NAMALWA (cell line): ENCODE results near the gene DNAH17.
A peak's percentile ranks its signal among the peaks of the same experiment; 100 is the strongest.

Source experiments
- DNase-seq: peaks from one replicate; pipeline ENCODE4 v3.0.0-alpha.2; 2015; ENCODE audit warnings: low spot score

The DNAH17 gene

DNA sequence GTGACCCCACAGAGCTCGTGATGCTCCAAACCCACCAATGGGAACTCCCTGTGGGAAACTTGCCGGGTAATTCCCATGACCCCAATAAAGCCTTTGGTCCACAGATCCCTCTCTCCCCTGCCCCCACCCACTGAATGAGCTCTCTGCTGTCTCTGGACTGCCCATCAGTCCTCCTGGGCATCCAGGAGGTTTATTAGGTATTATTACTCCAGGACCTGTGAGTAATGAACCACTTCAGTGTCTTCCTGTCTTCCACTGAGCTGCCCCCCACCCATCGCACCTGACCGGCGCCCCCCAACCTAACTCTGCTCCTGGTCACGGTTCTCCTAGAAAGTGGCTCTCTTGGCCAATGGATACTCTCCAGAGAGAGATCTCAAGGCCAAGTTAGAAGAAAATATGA is 28.7 kb upstream of the DNAH17 start:
- DNase-seq, result no peak

DNA sequence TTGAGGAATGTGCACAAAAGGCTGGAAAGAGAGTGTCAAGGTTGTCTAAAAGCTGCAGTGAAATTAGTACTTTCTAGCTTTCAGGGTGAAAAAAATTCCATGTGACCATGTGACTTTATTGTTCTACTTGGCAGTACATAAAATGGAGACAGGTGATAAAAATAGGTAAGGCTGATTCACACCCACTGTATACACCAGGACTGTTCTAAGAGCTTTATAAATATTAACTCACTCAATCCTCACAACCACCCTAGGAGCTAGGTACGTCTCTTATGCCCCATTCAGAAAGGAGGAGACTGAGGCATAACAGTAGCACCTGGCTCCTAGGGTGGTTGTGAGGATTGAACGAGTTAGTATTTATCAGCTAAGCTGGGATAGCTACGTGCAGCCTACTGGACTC is 28.2 kb upstream of the DNAH17 start:
- no peak for DNase-seq

GRCh38 chr17:78602246-78602645 is 25.1 kb upstream of the DNAH17 start:
- no peak for DNase-seq

- DNase-seq, result no peak
Observed at GRCh38 chr17:78601577-78602190, 24.5 kb upstream of the DNAH17 start.

DNA sequence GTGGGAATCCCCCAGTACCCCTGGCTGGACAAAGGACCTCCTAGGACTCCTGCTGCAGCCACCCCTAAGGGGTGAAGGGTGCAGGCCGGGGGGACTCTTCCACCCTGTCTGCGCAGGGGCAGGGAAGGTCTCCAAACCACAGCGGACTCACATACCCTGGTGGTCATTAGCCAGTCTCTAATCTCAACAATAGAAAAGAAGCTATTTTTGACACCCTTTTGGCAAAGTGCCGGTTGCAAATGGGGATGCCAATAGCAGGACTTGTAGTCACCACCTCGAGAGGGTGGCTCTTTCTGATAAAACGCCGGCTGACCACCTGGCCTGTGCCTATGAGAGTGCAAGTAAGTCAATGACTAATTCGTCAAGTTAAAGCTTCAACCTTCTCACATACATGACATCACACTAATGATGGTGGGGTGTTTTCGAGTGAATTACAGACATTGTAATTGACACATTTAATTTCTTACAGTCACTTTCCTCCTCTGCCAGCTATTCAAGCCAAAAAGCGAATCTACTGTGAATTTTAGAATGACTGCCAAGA is 23.1 kb upstream of the DNAH17 start:
- DNase-seq, result no peak

DNA sequence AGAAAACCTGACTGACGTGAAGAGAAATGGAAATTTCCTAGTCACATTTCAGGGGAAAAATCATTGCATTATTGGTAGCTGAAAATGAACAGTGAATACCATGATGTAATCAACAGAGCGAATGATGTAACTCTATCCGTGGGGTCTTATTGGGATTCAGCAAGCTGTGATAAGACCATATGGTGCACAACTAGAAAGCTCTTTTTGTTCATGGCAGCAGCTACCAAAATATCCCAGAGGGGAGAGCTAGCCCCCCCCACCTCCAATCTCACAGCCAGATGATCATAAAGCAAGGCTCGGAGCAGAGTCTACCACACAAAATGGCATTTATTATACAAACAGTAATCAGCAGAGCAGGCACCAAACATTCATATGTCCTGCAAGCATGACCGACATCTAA is 22.2 kb upstream of the DNAH17 start:
- no peak for DNase-seq

DNA sequence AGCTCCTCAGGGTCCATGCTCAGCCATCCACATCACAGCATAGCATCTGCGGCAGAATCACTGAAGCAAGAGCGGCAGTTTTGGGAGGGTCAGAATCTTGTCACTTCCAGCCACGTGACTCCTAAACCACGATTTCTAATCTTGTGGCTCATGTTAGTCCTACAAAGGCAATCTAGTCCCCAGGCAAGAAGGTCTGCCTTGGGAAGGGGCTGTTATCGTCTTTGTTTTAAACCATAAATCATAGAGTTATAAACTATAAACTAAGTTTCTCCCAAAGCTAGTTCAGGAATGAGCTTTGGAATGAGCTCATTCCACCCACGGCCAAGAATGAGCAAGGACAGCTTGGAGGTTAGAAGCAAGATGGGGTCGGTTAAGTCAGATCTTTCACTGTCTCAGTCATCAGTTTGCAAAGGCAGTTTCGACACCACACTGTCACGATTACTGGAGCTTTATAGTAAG is 20.8 kb upstream of the DNAH17 start:
- no peak for DNase-seq

- no peak for DNase-seq
Observed at GRCh38 chr17:78596871-78597764, 19.9 kb upstream of the DNAH17 start.

DNA sequence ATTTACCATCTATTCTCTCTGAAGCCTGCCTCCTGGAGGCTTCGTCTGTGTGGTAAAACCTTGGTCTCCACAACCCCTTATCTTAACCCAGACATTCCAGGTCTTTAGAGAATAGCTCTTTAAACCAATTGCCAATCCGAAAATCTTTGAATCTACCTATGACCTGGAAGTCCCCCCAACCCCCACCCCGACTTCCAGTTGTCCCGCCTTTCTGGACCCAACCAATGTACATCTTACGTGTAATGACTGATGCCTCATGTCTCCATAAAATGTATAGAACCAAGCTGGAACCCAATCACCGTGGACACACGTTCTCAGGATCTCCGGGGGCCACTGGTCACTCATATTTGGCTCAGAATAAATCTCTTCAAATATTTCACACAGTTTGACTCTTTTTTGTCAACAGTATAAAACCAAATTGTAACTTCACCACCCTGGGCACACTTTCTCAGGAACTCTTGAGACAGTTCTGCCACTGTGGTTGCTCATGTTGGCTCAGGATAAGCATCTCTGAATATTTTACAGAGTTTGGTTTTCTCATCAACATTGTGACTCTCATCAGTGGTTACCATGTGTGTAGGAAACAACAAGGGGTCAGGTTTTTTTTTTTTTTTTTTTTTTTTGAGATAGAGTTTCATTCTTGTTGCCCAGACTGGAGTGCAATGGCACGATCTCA is 18.1 kb upstream of the DNAH17 start:
- DNase-seq, result no peak

- no peak for DNase-seq
Observed at GRCh38 chr17:78592991-78593329, 15.8 kb upstream of the DNAH17 start.

- no peak for DNase-seq
Observed at GRCh38 chr17:78591263-78591671, 14.1 kb upstream of the DNAH17 start.

- DNase-seq, result no peak
Observed at GRCh38 chr17:78589885-78590284, 12.7 kb upstream of the DNAH17 start.

GRCh38 chr17:78589031-78589675 is 12.0 kb upstream of the DNAH17 start:
- no peak for DNase-seq

DNA sequence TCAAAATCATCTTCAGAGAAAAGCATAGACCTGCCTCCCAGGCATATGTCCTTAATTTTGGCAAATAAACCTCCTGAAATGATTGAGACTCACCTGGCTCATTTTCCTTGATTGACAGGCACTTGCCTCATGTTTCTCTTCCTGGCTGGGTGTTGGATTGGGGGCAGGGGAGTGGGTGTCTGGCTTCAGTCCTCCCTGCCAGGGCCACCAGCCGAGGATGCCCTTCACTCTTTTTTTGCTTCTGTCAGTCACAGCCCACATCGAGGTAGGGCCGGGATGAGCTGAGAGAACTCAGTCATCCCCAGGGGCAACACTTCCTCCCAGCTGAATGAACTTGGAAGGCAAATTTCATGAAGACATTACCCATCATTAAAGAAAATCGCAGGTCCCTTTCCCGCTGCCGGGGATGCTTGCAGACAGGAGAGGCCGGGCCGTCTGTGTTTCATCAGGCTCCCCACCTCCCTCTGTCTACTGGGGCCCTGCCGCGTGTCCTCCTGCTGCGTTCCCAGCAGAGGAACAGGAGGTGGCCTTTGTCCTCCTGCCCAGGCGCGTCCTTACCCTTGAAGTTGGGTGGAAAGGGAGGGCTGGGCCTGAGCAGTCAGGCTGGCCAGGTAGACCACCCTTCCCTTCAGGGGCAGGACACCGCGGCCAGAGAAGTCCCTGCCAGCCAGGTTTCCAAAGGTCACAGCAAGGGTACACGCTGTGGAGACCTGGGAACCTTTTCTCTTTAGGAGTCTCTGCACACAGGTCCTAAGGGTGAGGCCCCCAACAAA is 11.2 kb upstream of the DNAH17 start:
- DNase-seq, result no peak

- DNase-seq, result no peak
Observed at GRCh38 chr17:78585006-78585630, 7.9 kb upstream of the DNAH17 start.

DNA sequence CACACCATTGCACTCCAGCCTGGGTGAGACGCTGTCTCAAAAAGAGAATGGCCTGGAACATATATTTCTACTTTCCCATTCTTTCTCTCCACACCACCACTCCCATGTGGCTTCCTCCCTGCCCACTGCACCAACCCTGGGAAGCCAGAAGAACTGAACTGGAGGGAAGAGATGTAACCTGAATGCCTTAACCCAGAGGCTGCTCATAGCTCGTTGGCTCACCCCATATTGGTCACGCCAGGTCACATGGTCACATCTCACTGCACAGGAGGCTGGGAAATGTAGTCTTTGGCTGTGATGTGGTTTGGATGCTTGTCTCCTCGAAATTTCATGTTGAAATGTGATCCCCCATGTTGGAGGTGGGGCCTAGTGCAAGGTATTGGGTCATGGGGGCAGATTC is 5.9 kb upstream of the DNAH17 start:
- peak; percentile 72 for DNase-seq

DNA sequence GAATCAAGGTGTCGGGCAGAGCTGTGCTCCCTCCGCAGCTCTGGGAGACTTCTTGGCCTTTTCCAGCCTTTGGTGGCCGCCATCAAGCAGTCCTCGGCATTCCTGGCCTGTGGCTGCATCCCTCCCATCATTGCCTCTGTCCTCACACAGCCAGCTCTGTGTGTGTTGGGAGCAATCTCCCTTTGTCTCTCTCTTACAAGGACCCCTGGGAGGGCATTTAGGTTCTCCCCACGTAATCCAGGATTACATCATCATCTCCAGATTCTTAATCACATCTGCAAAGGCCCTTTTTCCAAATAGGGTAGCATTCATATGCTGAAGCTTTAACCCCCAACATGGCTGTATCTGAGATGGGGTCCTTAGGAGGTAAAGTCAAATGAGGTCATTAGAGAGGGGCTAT is 4.1 kb upstream of the DNAH17 start:
- DNase-seq, result no peak

DNA sequence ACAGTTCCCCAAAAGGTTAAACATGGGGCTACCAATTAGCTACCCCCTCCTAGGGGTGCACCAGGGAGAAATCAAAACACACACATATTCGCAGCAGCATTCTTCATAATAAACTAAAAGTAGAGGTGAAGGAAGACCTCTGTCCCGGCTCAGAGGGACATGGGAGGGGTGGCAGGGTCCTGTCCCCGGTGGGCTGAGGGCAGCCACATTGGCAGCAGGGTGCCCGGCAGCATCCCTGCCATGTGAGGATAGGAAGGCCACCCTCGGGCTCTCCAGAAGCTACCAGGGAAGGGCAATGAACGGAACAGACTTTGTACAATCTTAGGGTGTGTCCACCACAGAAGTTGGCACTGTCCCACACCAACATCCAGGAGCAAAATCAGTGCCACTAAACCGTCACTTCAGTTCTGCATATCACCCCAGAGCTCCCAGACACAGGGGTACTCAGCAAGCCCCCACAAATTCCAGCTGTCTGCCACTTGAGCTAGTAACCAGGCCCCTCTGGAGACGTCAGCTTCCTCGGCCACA is 3.1 kb upstream of the DNAH17 start:
- DNase-seq, result no peak

DNA sequence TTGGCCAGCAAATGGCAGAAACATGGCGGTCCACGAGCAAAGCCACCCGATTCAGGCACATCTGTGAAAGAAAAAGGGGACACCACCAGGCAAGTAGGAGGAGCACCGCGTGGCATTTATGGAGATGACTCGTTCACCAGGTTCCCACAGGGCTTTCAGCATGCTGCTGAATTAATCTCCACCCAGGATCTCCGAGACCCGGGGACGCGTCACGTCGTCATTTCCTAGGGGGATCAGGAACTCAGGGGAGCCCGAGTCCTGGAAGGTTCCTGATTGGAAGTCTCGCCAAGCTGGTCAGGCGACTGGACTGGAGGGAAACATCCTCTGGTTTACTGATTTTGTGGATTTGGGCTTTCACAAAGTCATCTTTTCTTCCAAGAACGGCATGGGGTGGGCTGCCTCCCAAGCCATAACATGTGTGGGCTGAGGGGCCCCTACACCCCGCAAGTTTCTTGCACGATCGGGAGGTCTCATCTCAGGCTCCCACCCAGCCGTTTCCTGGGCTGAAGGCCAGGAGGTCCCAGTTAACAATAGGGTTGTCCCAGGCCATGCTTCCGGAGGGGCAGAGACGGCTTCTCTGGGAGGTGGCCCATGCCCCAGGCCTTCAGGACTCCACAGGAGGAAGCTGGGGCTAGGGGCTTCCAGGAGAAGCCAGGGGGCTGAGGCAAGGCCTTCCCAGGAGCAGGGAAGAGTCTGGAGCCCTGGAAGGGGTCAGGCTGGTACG is 645 bp downstream of the DNAH17 start:
- DNase-seq, result no peak

DNA sequence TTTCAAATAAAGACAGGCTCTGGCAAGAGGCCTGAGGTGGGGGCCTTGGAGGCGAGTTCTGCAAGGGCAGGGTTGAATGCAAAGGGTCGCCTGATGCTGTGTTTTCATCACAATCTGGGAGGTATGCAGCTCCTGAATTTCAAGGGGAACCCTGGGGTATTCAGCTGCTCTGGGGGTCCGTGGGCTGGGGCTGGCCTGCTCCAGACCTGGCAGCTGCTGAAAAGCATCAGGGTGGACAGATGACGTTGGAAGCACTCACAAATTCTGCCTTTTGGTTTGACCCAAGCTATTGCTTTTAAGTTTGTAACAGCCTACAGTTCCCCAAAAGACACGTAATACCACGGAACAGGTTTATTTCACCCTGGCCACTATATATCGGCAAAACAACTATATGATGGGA is 1.3 kb downstream of the DNAH17 start:
- DNase-seq, result no peak
